H1 (cell line): ENCODE data around the gene CIB2. TPM values are rescaled to one million over a fixed set of nuclear protein-coding genes. Genes with fewer than 3 reads are reported as not detected.

ENCODE experiments used
- CTCF ChIA-PET: fragments of 300-600 bp; sonication (Branson Sonifier 250); formaldehyde crosslinking; loops from one replicate; lab custom pipeline; 2021; ENCODE audit not compliant: partially characterized antibody; lab: Charles Lee
- POLR2A ChIA-PET: fragments of 300-600 bp; sonication (Branson Sonifier 250); formaldehyde crosslinking; loops from one replicate; lab custom pipeline; 2021; ENCODE audit warnings: inconsistent platforms; ENCODE audit not compliant: partially characterized antibody; lab: Charles Lee
- DNase-seq, 2 experiments: peaks; one replicate each; pipeline versions ENCODE4 v3.0.0 to v3.0.0-alpha.2; 2010 to 2022; ENCODE audit warnings: low spot score in 2 of 2, low read depth in 1 of 2, mixed read lengths in 1 of 2
- FAIRE-seq: peaks from 2 replicates; lab custom pipeline; 2011; peaks lifted over from hg19 to GRCh38; lab: Jason Lieb, UNC
- H2AFZ ChIP-seq: 2 replicates; pipeline ENCODE4 v1.8.1; 2012; ENCODE audit warnings: low read length, inconsistent platforms
- H2AK5ac ChIP-seq: 2 replicates; pipeline ENCODE4 v1.6.1; 2013; ENCODE audit warnings: low read depth, low read length
- H2BK120ac ChIP-seq: replicated peaks from 2 replicates; pipeline ENCODE3; 2013; ENCODE audit warnings: low read depth, low read length, inconsistent platforms
- H2BK12ac ChIP-seq: 2 replicates; pipeline ENCODE4 v1.6.1; 2013; ENCODE audit warnings: low read depth, low read length
- H2BK15ac ChIP-seq: 2 replicates; pipeline ENCODE4 v1.6.1; 2013; ENCODE audit warnings: low read length
- H2BK20ac ChIP-seq: 2 replicates; pipeline ENCODE4 v1.6.1; 2013; ENCODE audit warnings: low read length
- H2BK5ac ChIP-seq: 2 replicates; pipeline ENCODE4 v1.6.1; 2013; ENCODE audit warnings: low read depth, low read length
- H3K14ac ChIP-seq: 2 replicates; pipeline ENCODE4 v1.6.1; 2013; ENCODE audit warnings: inconsistent platforms; ENCODE audit not compliant: insufficient read length
- H3K18ac ChIP-seq: 2 replicates; pipeline ENCODE4 v1.6.1; 2013; ENCODE audit warnings: low read length; ENCODE audit errors: extremely low read depth
- H3K23ac ChIP-seq: 2 replicates; pipeline ENCODE4 v1.6.1; 2013; ENCODE audit warnings: inconsistent platforms; ENCODE audit not compliant: insufficient read length
- H3K23me2 ChIP-seq: 2 replicates; pipeline ENCODE4 v1.6.1; 2013; ENCODE audit warnings: low read depth, low read length
- H3K27ac ChIP-seq: 2 replicates; pipeline ENCODE4 v1.6.1; 2011; ENCODE audit warnings: low read depth, low read length, inconsistent platforms
- H3K27me3 ChIP-seq, 4 experiments: replicated peaks in 1 of 4; 1 replicate in 1 of 4; 2 replicates in 3 of 4; pipeline versions ENCODE4 v1.6.1 to v1.8.1; 2011 to 2013; ENCODE audit warnings: low read length in 3 of 4, mild to moderate bottlenecking in 3 of 4, inconsistent platforms in 2 of 4, mixed read lengths in 2 of 4, moderate library complexity in 1 of 4; ENCODE audit not compliant: control insufficient read depth in 3 of 4, insufficient read depth in 3 of 4; ENCODE audit errors: extremely low read depth in 1 of 4
- H3K36me3 ChIP-seq, 4 experiments: 2 replicates each; pipeline versions ENCODE4 v1.6.1 to v1.8.1; 2011 to 2013; ENCODE audit warnings: mild to moderate bottlenecking in 4 of 4, low read length in 3 of 4, moderate library complexity in 2 of 4, control low read depth in 1 of 4, inconsistent platforms in 1 of 4; ENCODE audit not compliant: insufficient read depth in 4 of 4, control insufficient read depth in 2 of 4
- H3K4ac ChIP-seq: replicated peaks from 2 replicates; pipeline ENCODE3; 2013; ENCODE audit warnings: low read length, low read depth, mixed read lengths, inconsistent platforms; ENCODE audit not compliant: insufficient read length
- H3K4me1 ChIP-seq, 4 experiments: replicated peaks in 1 of 4; 1 replicate in 1 of 4; 2 replicates in 3 of 4; pipeline versions ENCODE4 v1.6.1 to v1.8.1; 2011 to 2013; ENCODE audit warnings: low read length in 3 of 4, inconsistent platforms in 2 of 4, mixed read lengths in 1 of 4; ENCODE audit not compliant: insufficient read depth in 4 of 4, control insufficient read depth in 3 of 4
- H3K4me2 ChIP-seq, 2 experiments: 2 replicates each; pipeline versions ENCODE4 v1.6.1 to v1.8.1; 2011 to 2013; ENCODE audit warnings: low read depth in 2 of 2, low read length in 2 of 2, control low read depth in 1 of 2, inconsistent platforms in 1 of 2, mild to moderate bottlenecking in 1 of 2; ENCODE audit not compliant: insufficient read depth in 1 of 2
- H3K4me3 ChIP-seq, 4 experiments: fragments of 200-600, 300-600 bp in 1 of 4; sonication (generic), shearing (Covaris generic), sonication (Bioruptor Twin) in 1 of 4; 2 replicates each; pipeline versions ENCODE4 v1.5.1 to v1.8.1; 2011 to 2016; ENCODE audit warnings: low read length in 4 of 4, low read depth in 3 of 4, control low read depth in 2 of 4, inconsistent platforms in 2 of 4, mild to moderate bottlenecking in 2 of 4, mixed read lengths in 1 of 4, moderate library complexity in 1 of 4; ENCODE audit not compliant: insufficient read depth in 2 of 4; ENCODE audit errors: extremely low read depth in 1 of 4
- H3K56ac ChIP-seq: replicated peaks from 2 replicates; pipeline ENCODE3; 2013; ENCODE audit warnings: low read depth, mild to moderate bottlenecking, mixed read lengths, low read length, inconsistent platforms; ENCODE audit not compliant: insufficient read length
- H3K79me1 ChIP-seq: 2 replicates; pipeline ENCODE4 v1.6.1; 2013; ENCODE audit warnings: low read depth, low read length, control low read depth
- H3K79me2 ChIP-seq, 2 experiments: 2 replicates each; pipeline versions ENCODE4 v1.6.1 to v1.8.1; 2012 to 2013; ENCODE audit warnings: low read length in 2 of 2, mild to moderate bottlenecking in 2 of 2, inconsistent platforms in 1 of 2; ENCODE audit not compliant: insufficient read depth in 2 of 2, control insufficient read depth in 1 of 2
- H3K9ac ChIP-seq, 4 experiments: replicated peaks in 1 of 4; 1 replicate in 1 of 4; 2 replicates in 3 of 4; pipeline versions ENCODE4 v1.6.1 to v1.8.1; 2011 to 2013; ENCODE audit warnings: low read depth in 3 of 4, low read length in 3 of 4, control low read depth in 2 of 4, mild to moderate bottlenecking in 2 of 4, moderate library complexity in 2 of 4, inconsistent platforms in 1 of 4; ENCODE audit errors: extremely low read depth in 1 of 4
- H3K9me3 ChIP-seq, 2 experiments: 2 replicates each; pipeline versions ENCODE4 v1.6.1 to v1.8.1; 2012 to 2013; ENCODE audit warnings: mild to moderate bottlenecking in 2 of 2, moderate library complexity in 2 of 2, control low read depth in 1 of 2, inconsistent platforms in 1 of 2, low read depth in 1 of 2, low read length in 1 of 2, mixed read lengths in 1 of 2; ENCODE audit not compliant: insufficient read depth in 2 of 2
- H4K20me1 ChIP-seq, 2 experiments: replicated peaks in 1 of 2; 2 replicates each; pipeline versions ENCODE3 to v1.8.1; 2011 to 2013; ENCODE audit warnings: inconsistent platforms in 2 of 2, low read length in 2 of 2, mild to moderate bottlenecking in 1 of 2; ENCODE audit not compliant: insufficient read depth in 2 of 2, control insufficient read depth in 1 of 2
- H4K5ac ChIP-seq: 2 replicates; pipeline ENCODE4 v1.6.1; 2013; ENCODE audit warnings: low read length, low read depth, mixed read lengths, inconsistent platforms; ENCODE audit not compliant: insufficient read length
- H4K8ac ChIP-seq: 2 replicates; pipeline ENCODE4 v1.8.0; 2013; ENCODE audit warnings: mild to moderate bottlenecking, moderate library complexity, low read length, inconsistent platforms; ENCODE audit not compliant: insufficient read depth; ENCODE audit errors: extremely low read depth
- H4K91ac ChIP-seq: replicated peaks from 2 replicates; pipeline ENCODE3; 2013; ENCODE audit warnings: low read length, mixed read lengths, inconsistent platforms; ENCODE audit not compliant: insufficient read length
- ATF2 ChIP-seq: IDR thresholded peaks from 2 replicates; pipeline ENCODE4 v1.6.1; 2012; ENCODE audit warnings: low read length, inconsistent platforms
- CREB1 ChIP-seq: IDR thresholded peaks from 2 replicates; pipeline ENCODE4 v1.6.1; 2012; ENCODE audit warnings: inconsistent platforms
- HDAC6 ChIP-seq: IDR thresholded peaks from one replicate; pipeline ENCODE4 v1.7.1; 2012; ENCODE audit warnings: low read depth, mild to moderate bottlenecking, inconsistent platforms, low read length, moderate library complexity
- MAFK ChIP-seq: IDR thresholded peaks from 2 replicates; pipeline ENCODE4 v1.6.1; 2012; ENCODE audit warnings: low read depth, mild to moderate bottlenecking, improper control_type of control experiment, low read length
- SRF ChIP-seq: IDR thresholded peaks from 2 replicates; pipeline ENCODE4 v1.6.1; 2011; ENCODE audit warnings: mild to moderate bottlenecking, low read depth, low read length, moderate library complexity
- WGBS, 2 experiments: shearing (Covaris generic) in 1 of 2; methylation state at CpG; one replicate each; pipeline versions ENCODE4 v1.1.6 to v1.1.7; 2013 to 2015; ENCODE audit warnings: low lambda C conversion rate in 2 of 2, mixed read lengths in 2 of 2, inconsistent platforms in 1 of 2, low coverage in 1 of 2, missing lambda C conversion rate in 1 of 2; ENCODE audit not compliant: insufficient replicate concordance in 2 of 2, insufficient coverage in 1 of 2, insufficient read length in 1 of 2; ENCODE audit errors: extremely low coverage in 1 of 2, missing lambda C conversion rate in 1 of 2; 5-methylcytosine and 5-hydroxymethylcytosine counted together
- polyA plus RNA-seq, 7 experiments: library from polyadenylated mRNA; depleted of rRNA in 3 of 7; stranded (reverse) in 5 of 7; unstranded in 2 of 7; fragments of >200 nt in 5 of 7; fragments of 200-250 nt in 2 of 7; gene quantifications; 1 replicate in 5 of 7; 2 replicates in 1 of 7; 4 replicates in 1 of 7; pipeline versions ENCODE4 v1.2.1 to v1.2.3, GENCODE V29; 2011 to 2013; ENCODE audit warnings: missing spikeins in 2 of 7, mixed read lengths in 2 of 7
- total RNA-seq: library from RNA; stranded (reverse); fragmentation: NEBNext Ultra II Directional; extraction: Animal tissue kit (Norgen Biotek cat#: 25700); gene quantifications from 2 replicates; pipeline ENCODE4 v1.2.1, GENCODE V29; 2021

The CIB2 gene
- total and polyA plus RNA-seq, 2 of the 8 experiments (the other 6 are each of a cell fraction or from before 2014, with no cell fraction given), result 41.5 to 45.8 TPM

DNA sequence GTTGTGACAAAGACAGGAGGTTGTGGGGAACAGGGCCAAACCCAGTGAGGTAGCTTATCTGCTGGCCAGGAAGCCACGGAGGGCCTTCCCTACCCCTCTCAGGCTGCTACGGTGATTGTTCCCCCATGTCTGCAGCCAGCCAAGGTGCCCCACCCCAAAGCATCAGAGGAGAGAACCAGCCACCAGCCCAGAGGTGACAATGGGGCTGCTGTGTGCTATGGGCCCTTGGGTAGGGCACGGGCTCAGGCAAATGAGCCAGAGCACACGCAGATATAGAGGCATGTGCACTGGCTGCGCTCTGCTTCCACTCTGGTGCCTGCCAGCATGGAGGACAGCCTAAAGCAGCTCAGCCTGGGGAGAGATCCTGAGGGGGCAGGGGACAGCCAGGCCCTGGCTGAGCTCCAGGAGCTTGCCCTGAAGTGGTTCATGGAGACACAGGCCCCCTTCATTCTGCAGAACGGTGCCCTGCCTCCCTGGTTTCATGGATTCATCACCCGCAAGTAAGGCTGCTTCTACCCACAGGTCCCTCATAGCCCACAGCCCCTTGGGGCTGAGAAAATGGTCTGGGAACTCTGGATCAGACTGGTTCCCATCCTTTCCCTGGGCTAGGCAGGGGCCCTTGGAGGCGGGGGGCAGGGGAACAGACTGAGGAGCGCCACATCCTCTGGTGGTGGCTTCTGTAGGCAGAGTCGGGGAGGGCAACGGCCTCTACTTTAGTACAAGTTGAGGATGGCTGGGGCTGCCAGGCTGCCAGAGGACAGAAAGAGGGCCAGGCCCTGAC lies 38.8 kb downstream of the CIB2 start, which contains the start of gene SH2D7:
Gene SH2D7 (plus strand): TSS at position 301 of the 781 bp plus-strand sequence. CDS start 24 bp downstream, at position 325.
- Histone ChIP-seq H3K14ac (no peak within 1 kb of the TSS), H3K27ac (no peak within 1 kb of the TSS), H2BK12ac (no peak within 1 kb of the TSS), H3K79me2 (no peaks in the 10 kb centered on the region), H3K9ac (no peak within 1 kb of the TSS), H3K4ac (no peak within 1 kb of the TSS), H4K20me1 (no peaks in the 10 kb centered on the region), H4K91ac (no peak within 1 kb of the TSS), H3K56ac (no peak within 1 kb of the TSS), H3K23ac (no peak within 1 kb of the TSS), H3K18ac (no peak within 1 kb of the TSS), H3K79me1 (no peaks in the 10 kb centered on the region), H3K4me2 (no peak within 1 kb of the TSS), H3K36me3 (no peaks in the 10 kb centered on the region), H2BK120ac (no peak within 1 kb of the TSS), H4K8ac (no peak within 1 kb of the TSS), H3K9me3 (no peaks in the 10 kb centered on the region), H3K4me1 (0 out of 7 replicates have a peak, but pooled peaks cover 0 to 4% (median 0%) of the 10 kb centered on the region in 4 experiments), H3K23me2 (no peaks in the 10 kb centered on the region)
- CTCF ChIA-PET, result interaction anchor here (0.9 to 8.0 kb wide), 5 partner anchors 8 to 103 kb away, joined by 3 to 51 read pairs (median 4); no protein-coding TSS in a partner anchor
- POLR2A ChIA-PET, result no interaction called here
- FAIRE-seq, result no peak
- DNase-seq, result no peak
- 92% methylated on average over 11 of the region's 11 CpGs; no CpG with 5 or more reads in 1 of the 2 experiments for WGBS, 2 experiments
- TF ChIP-seq SRF (no peak), CREB1 (no peak), MAFK (no peak), HDAC6 (no peak), ATF2 (no peak)
- TF ChIP-seq, all 59 proteins: peak for 0
- Histone ChIP-seq H3K27me3 (peaks cover 0 to 14% (median 7%) of the 10 kb centered on the region in 4 experiments; a peak in 3 of 7 replicates), H2BK20ac (no peak within 1 kb of the TSS), H2BK5ac (no peak within 1 kb of the TSS), H2BK15ac (no peak within 1 kb of the TSS), H2AK5ac (no peak within 1 kb of the TSS), H3K4me3 (no peak within 1 kb of the TSS), H2AFZ (no peak within 1 kb of the TSS), H4K5ac (no peak within 1 kb of the TSS)
